Spleen (tissue), 7 donors: Measurements from ENCODE around the gene CUL9.

Source experiments
- POLR2A ChIP-seq, 3 donors: fragments of 450-650 bp; IDR thresholded peaks; one replicate each; pipeline ENCODE4 v1.5.1; 2017; ENCODE audit warnings: antibody characterized with exemption in 3 of 3, mild to moderate bottlenecking in 1 of 3
- POLR2AphosphoS5 ChIP-seq, 3 donors: sonication (generic); formaldehyde crosslinking; IDR thresholded peaks; one replicate each; pipeline ENCODE4 v1.5.1; 2017; ENCODE audit warnings: antibody characterized with exemption in 3 of 3
- TF ChIP-seq, protein P1 (sequence below), 11 experiments: fragments of 200-600 bp in 7 of 11; fragments of 450-650 bp in 4 of 11; sonication (generic) in 4 of 11; IDR thresholded peaks in 8 of 11; conservative IDR thresholded peaks in 3 of 11; 1 replicate in 7 of 11; 2 replicates in 4 of 11; pipeline versions ENCODE4 v1.4.0 to v1.8.0; 2016 to 2021; ENCODE audit warnings: antibody characterized with exemption in 11 of 11, inconsistent platforms in 4 of 11, mild to moderate bottlenecking in 1 of 11
- donor health status: DM: no; HTN: no; CAD: no; lungs with moderate emphysema.
- donor health status: DM: no; HTN: no; CAD: no.
- donor health status: DM: no; HTN: no; CAD: no.

DNA sequence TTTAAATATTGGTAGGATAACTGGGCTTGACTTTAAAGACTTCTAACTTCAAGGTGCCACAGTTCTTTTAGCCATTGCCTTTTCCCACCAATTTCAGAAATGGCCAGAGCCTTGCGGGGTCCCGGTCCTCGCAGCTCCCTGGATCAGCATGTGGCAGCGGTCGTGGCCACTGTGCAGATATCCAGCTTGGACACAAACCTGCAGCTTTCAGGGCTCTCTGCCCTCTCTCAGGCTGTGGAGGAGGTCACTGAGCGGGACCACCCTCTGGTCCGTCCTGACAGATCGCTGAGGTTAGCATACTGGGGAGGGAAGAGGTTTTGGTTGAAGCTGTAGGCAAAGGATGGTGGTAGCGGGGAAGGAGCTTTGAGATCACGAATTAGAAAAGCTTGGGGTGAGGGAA lies 6.4 kb downstream of the CUL9 start:
- TF ChIP-seq, protein P1, sequence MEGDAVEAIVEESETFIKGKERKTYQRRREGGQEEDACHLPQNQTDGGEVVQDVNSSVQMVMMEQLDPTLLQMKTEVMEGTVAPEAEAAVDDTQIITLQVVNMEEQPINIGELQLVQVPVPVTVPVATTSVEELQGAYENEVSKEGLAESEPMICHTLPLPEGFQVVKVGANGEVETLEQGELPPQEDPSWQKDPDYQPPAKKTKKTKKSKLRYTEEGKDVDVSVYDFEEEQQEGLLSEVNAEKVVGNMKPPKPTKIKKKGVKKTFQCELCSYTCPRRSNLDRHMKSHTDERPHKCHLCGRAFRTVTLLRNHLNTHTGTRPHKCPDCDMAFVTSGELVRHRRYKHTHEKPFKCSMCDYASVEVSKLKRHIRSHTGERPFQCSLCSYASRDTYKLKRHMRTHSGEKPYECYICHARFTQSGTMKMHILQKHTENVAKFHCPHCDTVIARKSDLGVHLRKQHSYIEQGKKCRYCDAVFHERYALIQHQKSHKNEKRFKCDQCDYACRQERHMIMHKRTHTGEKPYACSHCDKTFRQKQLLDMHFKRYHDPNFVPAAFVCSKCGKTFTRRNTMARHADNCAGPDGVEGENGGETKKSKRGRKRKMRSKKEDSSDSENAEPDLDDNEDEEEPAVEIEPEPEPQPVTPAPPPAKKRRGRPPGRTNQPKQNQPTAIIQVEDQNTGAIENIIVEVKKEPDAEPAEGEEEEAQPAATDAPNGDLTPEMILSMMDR (IDR thresholded peaks at IDR 0.05 in 8 of 11, conservative IDR thresholded peaks at IDR 0.05 in 3 of 11): no peak
- TF ChIP-seq POLR2A (IDR thresholded peaks at IDR 0.05) (no peak), POLR2AphosphoS5 (IDR thresholded peaks at IDR 0.05) (no peak)
